ENCODE measurements around the gene CACNA2D2. TPM values are rescaled to one million over a fixed set of nuclear protein-coding genes. Genes with fewer than 3 reads are reported as not detected.

Gene CACNA2D2
- total RNA-seq, 1 experiment from 2014 or later: 27.7 TPM

- Histone ChIP-seq H3K14ac (ENCODE audit: insufficient read depth, low read length) (no peak overlapping the region), H3K79me1 (ENCODE audit: insufficient read depth, low read depth, low read length, poor library complexity, severe bottlenecking) (no peaks in the 10 kb centered on the region), H4K91ac (ENCODE audit: insufficient read length, low read depth, low read length) (no peak overlapping the region), H2BK15ac (ENCODE audit: low read depth, low read length) (no peak overlapping the region), H4K20me1 (ENCODE audit: control insufficient read depth, insufficient read depth, insufficient read length) (peaks cover 2% of the 10 kb centered on the region), H3K4ac (ENCODE audit: low read depth, low read length) (no peak overlapping the region), H3K23me2 (ENCODE audit: insufficient read length, low read depth, low read length, poor library complexity, severe bottlenecking) (no peaks in the 10 kb centered on the region), H3K27me3 (ENCODE audit: insufficient read depth, low read length) (no peaks in the 10 kb centered on the region), H2AK5ac (ENCODE audit: insufficient read length, low read length) (no peak overlapping the region), H2BK120ac (ENCODE audit: low read depth, low read length, poor library complexity, severe bottlenecking) (no peak overlapping the region), H3K18ac (ENCODE audit: insufficient read length, low read depth, low read length) (no peak overlapping the region), H3T11ph (ENCODE audit: low read length) (no peak overlapping the region), H3K23ac (ENCODE audit: insufficient read length, low read depth, low read length) (no peak overlapping the region), H3K27ac (ENCODE audit: insufficient read length, low read depth, low read length) (no peak overlapping the region), H3K4me2 (ENCODE audit: insufficient read depth, insufficient read length, low read length) (no peak overlapping the region), H3K56ac (ENCODE audit: insufficient read length, low read depth, low read length) (no peak overlapping the region), H2BK12ac (ENCODE audit: insufficient read length, low read depth, low read length) (no peak overlapping the region), H2BK20ac (ENCODE audit: low read depth, low read length, poor library complexity, severe bottlenecking) (no peak overlapping the region), H2AFZ (ENCODE audit: low read length) (no peak overlapping the region), H2BK5ac (ENCODE audit: insufficient read length, low read length) (no peak overlapping the region), H4K5ac (ENCODE audit: insufficient read length, low read depth, low read length) (no peak overlapping the region), H3K4me1 (ENCODE audit: insufficient read depth, low read length) (no peaks in the 10 kb centered on the region), H3K79me2 (ENCODE audit: insufficient read depth, low read length) (no peaks in the 10 kb centered on the region), H3K9me3 (ENCODE audit: control insufficient read depth, low read depth, low read length) (no peaks in the 10 kb centered on the region), H4K8ac (replicated peaks; ENCODE audit: insufficient read length, low read depth, low read length) (no peak overlapping the region), H3K9ac (ENCODE audit: extremely low read depth, insufficient read length, low read length) (no peak overlapping the region)
- Mint-ChIP-seq H3K27me3 (ENCODE audit: low read depth) (peaks cover 2% of the 10 kb centered on the region), H3K4me1 (peaks cover 16 to 43% of the 10 kb centered on the region in 2 experiments), H3K4me3 (0 out of 5 replicates have a peak overlapping the region, but pooled peaks of 1 of the 2 experiments have one; percentile 5), H3K36me3 (ENCODE audit: insufficient read depth in 1 of 3, low read depth in 3 of 3) (no peaks in the 10 kb centered on the region), H3K27ac (peak overlapping the region in 2 of 3 experiments; percentile 27 to 74; a peak in 2 of 7 replicates), H3K9me3 (no peaks in the 10 kb centered on the region)
- whole genome bisulfite sequencing (ENCODE audit: extremely low coverage, insufficient read length, low lambda C conversion rate): no CpG with 5 or more reads among the region's 3 CpGs
- DNase-seq: no peak
- no peak for TF ChIP-seq CTCF (conservative IDR thresholded peaks at IDR 0.05)
These were observed 132.2 kb downstream of the CACNA2D2 start for GRCh38 chr3:50371133-50371685.
